SK-N-SH (cell line): ENCODE results near the gene TXNDC12. TPM values are rescaled to one million over a fixed set of nuclear protein-coding genes. Genes with fewer than 3 reads are reported as not detected.

Experiments used
- CTCF ChIA-PET: fragments of 300-600, 350-600 bp; formaldehyde crosslinking; extraction: SDS; loops from one replicate; lab custom pipeline; 2021; lab: Yijun Ruan, JAX
- POLR2A ChIA-PET: fragments of 350-600 bp; sonication (Branson Sonifier 250); formaldehyde crosslinking; extraction: SDS; loops from one replicate; lab custom pipeline; 2020; ENCODE audit warnings: antibody characterized with exemption, inconsistent platforms; lab: Yijun Ruan, JAX
- DNase-seq: peaks from one replicate; pipeline ENCODE4 v3.0.0; 2012
- H2AFZ ChIP-seq: fragments of 200-600 bp; sonication (generic); 2 replicates; pipeline ENCODE4 v1.8.1; 2016; ENCODE audit warnings: antibody characterized with exemption, mild to moderate bottlenecking, low read depth
- H3F3A ChIP-seq: fragments of 200-600 bp; sonication (generic); replicated peaks from 2 replicates; pipeline ENCODE3; 2016; ENCODE audit warnings: antibody characterized with exemption, mild to moderate bottlenecking; ENCODE audit not compliant: insufficient read depth
- H3K27ac ChIP-seq, 2 experiments: fragments of 200-500 bp in 1 of 2; fragments of 200-600 bp in 1 of 2; sonication (Bioruptor generic) in 1 of 2; sonication (generic), shearing (Covaris generic) in 1 of 2; 2 replicates each; pipeline versions ENCODE4 v1.5.1 to v1.6.1; 2014 to 2016; ENCODE audit warnings: low read depth in 2 of 2, inconsistent platforms in 1 of 2, low read length in 1 of 2, mild to moderate bottlenecking in 1 of 2, mixed read lengths in 1 of 2
- H3K27me3 ChIP-seq: fragments of 200-600 bp; sonication (generic), shearing (Covaris generic); 2 replicates; pipeline ENCODE4 v1.6.1; 2016; ENCODE audit warnings: mixed run types; ENCODE audit not compliant: insufficient read depth
- H3K36me3 ChIP-seq, 2 experiments: fragments of 200-500 bp in 1 of 2; fragments of 200-600 bp in 1 of 2; sonication (Bioruptor generic) in 1 of 2; sonication (generic) in 1 of 2; replicated peaks in 1 of 2; 2 replicates each; pipeline versions ENCODE3 to v1.5.1; 2014 to 2016; ENCODE audit warnings: low read length in 1 of 2, mild to moderate bottlenecking in 1 of 2; ENCODE audit not compliant: insufficient read depth in 2 of 2, control insufficient read depth in 1 of 2
- H3K4me1 ChIP-seq, 2 experiments: fragments of 200-500 bp in 1 of 2; fragments of 200-600 bp in 1 of 2; sonication (Bioruptor generic) in 1 of 2; sonication (generic), shearing (Covaris generic) in 1 of 2; 2 replicates each; pipeline versions ENCODE4 v1.5.1 to v1.6.1; 2014 to 2016; ENCODE audit warnings: low read depth in 1 of 2, low read length in 1 of 2, mixed run types in 1 of 2; ENCODE audit not compliant: insufficient read depth in 2 of 2, control insufficient read depth in 1 of 2
- H3K4me2 ChIP-seq: fragments of 200-600 bp; sonication (generic), shearing (Covaris generic); 2 replicates; pipeline ENCODE4 v1.6.1; 2017; ENCODE audit warnings: mixed run types
- H3K4me3 ChIP-seq, 2 experiments: fragments of 200-500 bp in 1 of 2; fragments of 200-600 bp in 1 of 2; sonication (Bioruptor generic) in 1 of 2; sonication (generic), shearing (Covaris generic) in 1 of 2; 2 replicates each; pipeline versions ENCODE4 v1.5.1 to v1.8.1; 2014 to 2016; ENCODE audit warnings: low read depth in 2 of 2, inconsistent platforms in 1 of 2, low read length in 1 of 2, mild to moderate bottlenecking in 1 of 2, mixed read lengths in 1 of 2, moderate library complexity in 1 of 2
- H3K79me2 ChIP-seq: fragments of 200-600 bp; sonication (generic); 2 replicates; pipeline ENCODE4 v1.8.1; 2017; ENCODE audit warnings: mild to moderate bottlenecking; ENCODE audit not compliant: insufficient read depth
- H3K9ac ChIP-seq: fragments of 200-600 bp; sonication (generic); 2 replicates; pipeline ENCODE4 v1.6.1; 2017; ENCODE audit warnings: mixed run types
- H3K9me2 ChIP-seq: fragments of 200-600 bp; sonication (generic); 2 replicates; pipeline ENCODE4 v1.6.1; 2017; ENCODE audit warnings: mixed run types
- H3K9me3 ChIP-seq: fragments of 200-600 bp; sonication (generic); 2 replicates; pipeline ENCODE4 v1.6.1; 2017; ENCODE audit warnings: mixed run types, mild to moderate bottlenecking, moderate library complexity
- H4K20me1 ChIP-seq: fragments of 200-600 bp; sonication (generic); 2 replicates; pipeline ENCODE4 v1.6.1; 2017; ENCODE audit warnings: mild to moderate bottlenecking, mixed run types; ENCODE audit not compliant: insufficient read depth
- CHD2 ChIP-seq: fragments of 150-350 bp; IDR thresholded peaks from 2 replicates; pipeline ENCODE4 v1.6.1; 2018; ENCODE audit warnings: low read length; ENCODE audit not compliant: partially characterized antibody
- FOSL2 ChIP-seq: IDR thresholded peaks from 2 replicates; pipeline ENCODE4 v1.4.0; 2012; ENCODE audit warnings: low read depth, mild to moderate bottlenecking, moderate library complexity, borderline replicate concordance
- FOXM1 ChIP-seq: IDR thresholded peaks from 2 replicates; pipeline ENCODE4 v1.4.0; 2012; ENCODE audit warnings: low read depth, mild to moderate bottlenecking
- JUND ChIP-seq: IDR thresholded peaks from 2 replicates; pipeline ENCODE4 v1.4.0; 2012
- NRF1 ChIP-seq: IDR thresholded peaks from 2 replicates; pipeline ENCODE4 v1.6.1; 2012; ENCODE audit warnings: low read depth, mild to moderate bottlenecking, low read length
- RAD21 ChIP-seq: IDR thresholded peaks from 2 replicates; pipeline ENCODE4 v1.6.1; 2012; ENCODE audit warnings: mild to moderate bottlenecking, low read length
- RXRA ChIP-seq: IDR thresholded peaks from 2 replicates; pipeline ENCODE4 v1.4.0; 2012; ENCODE audit warnings: low read depth, mild to moderate bottlenecking, borderline replicate concordance
- SIN3A ChIP-seq: IDR thresholded peaks from 2 replicates; pipeline ENCODE4 v1.6.1; 2012; ENCODE audit warnings: low read depth, mild to moderate bottlenecking, low read length, moderate library complexity, borderline replicate concordance
- TAF1 ChIP-seq: IDR thresholded peaks from 2 replicates; pipeline ENCODE4 v1.6.1; 2012; ENCODE audit warnings: low read depth, mild to moderate bottlenecking, low read length, moderate library complexity, borderline replicate concordance
- TCF12 ChIP-seq: IDR thresholded peaks from 2 replicates; pipeline ENCODE4 v1.4.0; 2012
- WGBS: methylation state at CpG from one replicate; pipeline ENCODE4 v1.1.6; 2017; ENCODE audit warnings: low lambda C conversion rate; 5-methylcytosine and 5-hydroxymethylcytosine counted together
- polyA plus RNA-seq, 3 experiments: library from polyadenylated mRNA; depleted of rRNA; stranded (reverse); fragments of >200 nt; gene quantifications; 2 replicates each; pipeline ENCODE4 v1.2.3, GENCODE V29; 2012
- small RNA-seq, 7 experiments: library from RNA; depleted of rRNA; stranded (forward); fragments of <200 nt; gene quantifications; one replicate each; pipeline ENCODE3, GENCODE V24; 2012
- TF ChIP-seq, protein P1 (sequence below): IDR thresholded peaks from 2 replicates; pipeline ENCODE4; 2012
- TF ChIP-seq, protein P2 (sequence below): fragments of 200-600 bp; sonication (generic); IDR thresholded peaks from 2 replicates; pipeline ENCODE4 v1.6.1; 2017; ENCODE audit warnings: antibody characterized with exemption, mild to moderate bottlenecking, moderate library complexity

The TXNDC12 gene
- polyA plus RNA-seq, 1 of the 3 experiments (the other 2 are of a cell fraction) = 37.2 TPM

DNA sequence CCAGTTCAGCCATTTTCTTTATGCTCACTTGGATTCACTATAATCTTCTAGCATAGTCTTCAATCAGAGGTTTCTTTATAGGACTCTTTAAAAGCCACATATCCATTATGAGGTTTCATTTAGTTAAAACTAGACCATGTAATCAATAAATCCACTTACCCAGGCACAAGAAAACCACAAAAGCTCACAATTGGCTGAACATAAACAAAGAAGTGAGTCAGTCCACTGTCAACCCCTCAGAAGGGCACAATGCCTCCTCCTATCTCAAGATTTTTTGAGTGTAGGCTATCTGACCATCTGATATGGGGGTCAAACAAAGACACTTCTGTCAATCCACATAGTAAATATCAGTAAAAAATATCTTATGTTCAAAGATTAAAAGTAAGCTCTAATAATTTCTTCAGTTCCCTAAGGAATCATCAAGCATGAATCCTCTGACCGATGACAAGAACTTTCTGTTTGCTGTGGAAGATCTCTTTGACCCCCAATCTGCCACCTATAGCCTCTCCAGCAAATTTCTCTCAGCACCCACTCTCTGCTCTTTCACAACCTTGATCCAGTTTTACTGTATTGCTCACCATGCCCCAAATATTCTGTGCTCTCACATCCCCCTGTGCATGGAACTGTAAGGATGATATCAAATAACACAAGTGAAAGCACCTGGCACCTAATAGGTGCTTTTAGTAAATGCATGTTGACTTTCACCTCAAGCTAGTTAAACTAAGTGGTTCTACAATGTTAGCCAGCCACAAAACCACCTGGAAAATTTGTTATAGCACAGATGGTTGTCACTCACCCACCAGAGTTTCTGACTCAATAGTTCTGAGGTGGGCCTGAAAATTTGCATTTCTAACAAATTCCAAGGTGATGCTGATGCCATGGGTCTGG lies 81.2 kb downstream of the TXNDC12 start:
- CTCF ChIA-PET = interaction anchor here (0.6 kb wide), 1 partner anchor 1379 kb away, joined by 3 read pairs; no protein-coding TSS in a partner anchor
- Histone ChIP-seq H3K27me3 (no peaks in the 10 kb centered on the region), H3K9me3 (no peaks in the 10 kb centered on the region), H3K4me2 (no peak overlapping the region), H3F3A (peaks cover 29% of the 10 kb centered on the region), H3K79me2 (peaks cover 56% of the 10 kb centered on the region), H3K9me2 (no peaks in the 10 kb centered on the region), H3K27ac (peak overlapping the region in 1 of 2 experiments; percentile 54; a peak in 2 of 4 replicates), H3K36me3 (peaks cover 6 to 12% of the 10 kb centered on the region in 2 experiments), H4K20me1 (no peaks in the 10 kb centered on the region), H3K4me1 (peaks cover 0 to 27% of the 10 kb centered on the region in 2 experiments; a peak in 2 of 4 replicates), H3K4me3 (no peak overlapping the region), H2AFZ (no peak overlapping the region), H3K9ac (no peak overlapping the region)
- WGBS = 81% methylated on average over 1 of the region's 1 CpG
- DNase-seq = no peak
- POLR2A ChIA-PET = no interaction called here
- no peak for TF ChIP-seq RAD21
- TF ChIP-seq TCF12 = peak; percentile 33; the same call in 1 of the 2 replicates
- TF ChIP-seq TAF1 = no peak
- peak; percentile 43 for TF ChIP-seq JUND
- TF ChIP-seq NRF1 = no peak
- no peak for TF ChIP-seq FOXM1
- TF ChIP-seq RXRA = peak; percentile 72
- TF ChIP-seq, protein P1, sequence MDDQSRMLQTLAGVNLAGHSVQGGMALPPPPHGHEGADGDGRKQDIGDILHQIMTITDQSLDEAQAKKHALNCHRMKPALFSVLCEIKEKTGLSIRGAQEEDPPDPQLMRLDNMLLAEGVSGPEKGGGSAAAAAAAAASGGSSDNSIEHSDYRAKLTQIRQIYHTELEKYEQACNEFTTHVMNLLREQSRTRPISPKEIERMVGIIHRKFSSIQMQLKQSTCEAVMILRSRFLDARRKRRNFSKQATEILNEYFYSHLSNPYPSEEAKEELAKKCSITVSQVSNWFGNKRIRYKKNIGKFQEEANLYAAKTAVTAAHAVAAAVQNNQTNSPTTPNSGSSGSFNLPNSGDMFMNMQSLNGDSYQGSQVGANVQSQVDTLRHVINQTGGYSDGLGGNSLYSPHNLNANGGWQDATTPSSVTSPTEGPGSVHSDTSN = peak; percentile 36; the same call in 1 of the 2 replicates
- TF ChIP-seq FOSL2 = peak; percentile 35; the same call in 1 of the 2 replicates
- no peak for TF ChIP-seq SIN3A
- TF ChIP-seq, protein P2, sequence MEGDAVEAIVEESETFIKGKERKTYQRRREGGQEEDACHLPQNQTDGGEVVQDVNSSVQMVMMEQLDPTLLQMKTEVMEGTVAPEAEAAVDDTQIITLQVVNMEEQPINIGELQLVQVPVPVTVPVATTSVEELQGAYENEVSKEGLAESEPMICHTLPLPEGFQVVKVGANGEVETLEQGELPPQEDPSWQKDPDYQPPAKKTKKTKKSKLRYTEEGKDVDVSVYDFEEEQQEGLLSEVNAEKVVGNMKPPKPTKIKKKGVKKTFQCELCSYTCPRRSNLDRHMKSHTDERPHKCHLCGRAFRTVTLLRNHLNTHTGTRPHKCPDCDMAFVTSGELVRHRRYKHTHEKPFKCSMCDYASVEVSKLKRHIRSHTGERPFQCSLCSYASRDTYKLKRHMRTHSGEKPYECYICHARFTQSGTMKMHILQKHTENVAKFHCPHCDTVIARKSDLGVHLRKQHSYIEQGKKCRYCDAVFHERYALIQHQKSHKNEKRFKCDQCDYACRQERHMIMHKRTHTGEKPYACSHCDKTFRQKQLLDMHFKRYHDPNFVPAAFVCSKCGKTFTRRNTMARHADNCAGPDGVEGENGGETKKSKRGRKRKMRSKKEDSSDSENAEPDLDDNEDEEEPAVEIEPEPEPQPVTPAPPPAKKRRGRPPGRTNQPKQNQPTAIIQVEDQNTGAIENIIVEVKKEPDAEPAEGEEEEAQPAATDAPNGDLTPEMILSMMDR = no peak
- TF ChIP-seq CHD2 = no peak

Small RNA genes within 50 kb of the gene (small RNA-seq; reads per million reads assigned to genes)
- gene RN7SL290P (0 reads per million in 7 experiments), gene RNA5SP48 (0 to 0.13 (median 0) reads per million in 7 experiments)

Other genes with a start within 250 kb of the TXNDC12 start
- gene NRDC, start 176.5 kb downstream of the TXNDC12 start, polyA plus RNA-seq (2012; rRNA removed) = 83.9 and 84.8 TPM in 2 replicates
- 10.2 and 12.4 TPM in 2 replicates for gene RAB3B, start 64.5 kb downstream of the TXNDC12 start, polyA plus RNA-seq (2012; rRNA removed)
- gene KTI12, start 21.4 kb downstream of the TXNDC12 start, polyA plus RNA-seq (2012; rRNA removed) = 13.7 and 13.9 TPM in 2 replicates
- 26.1 and 40.3 TPM in 2 replicates for gene BTF3L4, start 1.1 kb upstream of the TXNDC12 start, polyA plus RNA-seq (2012; rRNA removed)
- 4.1 and 5.4 TPM in 2 replicates for gene ZFYVE9, start 86.9 kb upstream of the TXNDC12 start, polyA plus RNA-seq (2012; rRNA removed)